Activated naive CD8-positive, alpha-beta T cell treated with anti-CD3 and anti-CD28 coated beads, Interleukin-2, amount 50 U/mL, for 16 hours (primary cell): ENCODE data around the gene SULT1A1.
A peak's percentile ranks its signal among the peaks of the same experiment; 100 is the strongest.
"Not testable (repeated sequence)": the region's sequence is repeated elsewhere in the genome, so short reads cannot be mapped to it uniquely, and the experiment has no call there.

Experiments
- DNase-seq: peaks from one replicate; pipeline ENCODE4 v3.0.0-alpha.2; 2020; ENCODE audit warnings: low read depth, low spot score

The SULT1A1 gene

DNA sequence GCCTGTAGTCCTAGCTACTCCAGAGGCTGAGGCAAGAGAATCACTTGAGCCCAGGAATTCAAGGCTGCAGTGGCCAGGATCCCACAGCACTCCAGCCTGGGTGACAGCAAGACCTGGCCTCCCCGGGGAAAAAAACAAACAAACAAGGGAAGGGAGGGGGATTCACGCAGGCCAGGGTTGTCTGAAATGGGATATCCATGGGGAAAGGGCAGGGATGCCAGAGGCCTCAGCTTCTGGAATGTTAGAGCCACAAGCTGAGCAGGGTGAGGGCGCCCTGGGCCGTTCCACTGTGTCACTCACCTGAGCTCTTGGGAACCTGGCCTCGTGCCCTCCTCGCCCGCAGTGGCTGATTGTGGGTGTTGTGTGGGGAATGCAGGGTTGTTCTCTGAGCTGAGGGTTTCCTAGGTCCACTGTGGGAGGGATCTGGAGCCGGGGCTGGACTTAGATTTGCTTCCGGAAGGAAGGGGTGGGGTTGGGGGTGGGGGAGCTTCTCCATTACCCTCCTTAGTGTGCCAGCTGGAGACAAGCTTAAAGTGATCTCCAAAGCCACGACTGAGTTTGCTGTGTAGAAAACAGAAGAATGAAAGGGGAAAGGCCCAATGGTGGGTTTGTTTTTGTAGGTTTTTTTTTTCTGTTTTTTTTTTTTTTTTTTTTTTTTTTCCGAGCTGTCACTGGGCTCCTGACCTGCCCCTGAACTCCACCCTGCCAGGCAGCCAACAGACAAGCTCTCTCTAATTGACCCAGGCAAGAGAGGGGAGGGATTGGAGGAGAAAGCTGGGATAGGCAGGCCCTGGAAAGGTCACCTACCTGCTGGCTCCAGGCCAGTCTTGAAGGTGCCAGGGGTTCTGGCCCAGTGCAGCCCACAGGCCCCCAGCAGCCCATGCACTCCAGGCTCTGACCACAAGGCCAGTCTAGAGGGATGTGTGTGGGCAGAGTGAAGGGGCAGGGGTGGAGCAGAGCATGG is at the start of gene SULT1A1:
TSS of gene SULT1A1 (minus strand) at position 414 of the 964 bp plus-strand sequence. CDS start 1,189 bp downstream, outside the sequence.
- no peak for DNase-seq

DNA sequence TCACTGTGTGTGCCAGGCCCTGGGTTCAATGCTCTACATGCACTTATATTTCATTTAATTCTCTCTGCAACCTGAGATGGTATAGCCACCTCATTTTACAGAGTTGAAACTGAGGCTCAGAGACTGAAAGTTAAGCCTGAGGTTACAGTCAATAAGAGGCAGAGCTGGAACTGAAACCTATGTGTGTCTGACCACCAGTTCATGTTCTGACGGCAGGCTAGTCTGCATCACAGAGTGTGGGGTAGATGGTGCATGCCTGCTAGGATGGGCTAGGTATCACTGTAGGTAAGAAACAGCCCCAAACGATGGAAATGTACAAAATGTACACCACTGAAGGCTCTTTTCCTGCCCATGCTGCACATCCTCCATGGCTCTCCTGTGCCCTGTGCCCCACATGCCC is 30.1 kb upstream of the SULT1A1 start:
- DNase-seq: not testable (repeated sequence)

DNA sequence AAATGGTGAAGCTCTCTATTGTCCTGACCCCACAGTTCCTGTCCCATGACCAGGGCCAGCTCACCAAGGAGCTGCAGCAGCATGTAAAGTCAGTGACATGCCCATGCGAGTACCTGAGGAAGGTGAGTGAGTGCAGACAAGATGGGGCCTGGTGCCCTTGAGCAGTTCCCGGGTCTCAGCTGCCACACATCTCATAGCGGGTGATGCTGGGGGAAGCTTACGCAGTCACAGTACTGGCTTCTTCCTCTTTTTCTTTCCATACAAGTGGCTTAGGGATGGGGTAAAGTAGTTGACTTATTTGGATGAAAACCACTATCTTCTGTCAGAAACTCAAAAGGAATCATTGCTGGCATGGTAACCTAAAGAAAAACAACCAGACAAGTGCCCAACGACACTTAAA is 28.5 kb upstream of the SULT1A1 start:
- not testable (repeated sequence) for DNase-seq

DNA sequence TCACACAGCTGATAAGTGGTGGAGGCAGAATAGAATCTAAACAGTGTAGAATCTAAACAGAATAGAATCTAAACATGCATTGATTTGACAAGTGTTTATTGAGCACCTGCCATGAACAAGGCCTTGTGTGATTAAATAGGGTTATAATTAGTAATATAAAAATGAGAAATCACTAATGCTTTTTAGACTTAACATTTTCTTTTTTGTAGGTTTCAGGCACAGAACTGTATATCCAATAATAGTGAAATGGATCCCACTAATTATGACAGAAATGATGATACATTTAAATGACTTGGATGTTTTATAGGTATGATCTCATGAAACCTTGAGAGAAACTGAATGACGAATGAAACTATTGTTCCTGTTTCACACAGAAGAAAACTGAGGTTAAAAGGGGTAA is 27.9 kb upstream of the SULT1A1 start, which contains the start of gene NPIPB8:
TSS of gene NPIPB8 (plus strand) at position 301 of the 400 bp plus-strand sequence. CDS start 296 bp downstream, outside the sequence.
- not testable (repeated sequence) for DNase-seq

GRCh38 chr16:28636093-28636823 is 26.4 kb upstream of the SULT1A1 start:
- DNase-seq: not testable (repeated sequence)

DNA sequence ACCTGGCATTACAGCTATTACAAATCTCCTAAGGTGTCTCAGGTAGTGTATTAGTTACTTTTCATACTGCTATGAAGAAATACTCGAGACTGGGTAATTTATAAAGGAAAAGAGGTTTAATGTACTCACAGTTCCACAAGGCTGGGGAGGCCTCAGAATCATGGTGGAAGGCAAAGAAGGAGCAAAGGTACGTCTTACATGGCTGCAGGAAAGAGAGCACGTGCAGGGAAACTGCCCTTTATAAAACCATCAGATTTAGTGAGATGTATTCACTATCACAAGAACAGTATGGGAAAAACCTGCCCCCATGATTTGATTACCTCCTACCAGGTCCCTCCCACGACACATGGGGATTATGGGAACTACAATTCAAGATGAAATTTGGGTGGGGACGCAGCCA is 21.1 kb upstream of the SULT1A1 start:
- not testable (repeated sequence) for DNase-seq

GRCh38 chr16:28623172-28623711 is 13.4 kb upstream of the SULT1A1 start:
- DNase-seq: peak; percentile 52

DNA sequence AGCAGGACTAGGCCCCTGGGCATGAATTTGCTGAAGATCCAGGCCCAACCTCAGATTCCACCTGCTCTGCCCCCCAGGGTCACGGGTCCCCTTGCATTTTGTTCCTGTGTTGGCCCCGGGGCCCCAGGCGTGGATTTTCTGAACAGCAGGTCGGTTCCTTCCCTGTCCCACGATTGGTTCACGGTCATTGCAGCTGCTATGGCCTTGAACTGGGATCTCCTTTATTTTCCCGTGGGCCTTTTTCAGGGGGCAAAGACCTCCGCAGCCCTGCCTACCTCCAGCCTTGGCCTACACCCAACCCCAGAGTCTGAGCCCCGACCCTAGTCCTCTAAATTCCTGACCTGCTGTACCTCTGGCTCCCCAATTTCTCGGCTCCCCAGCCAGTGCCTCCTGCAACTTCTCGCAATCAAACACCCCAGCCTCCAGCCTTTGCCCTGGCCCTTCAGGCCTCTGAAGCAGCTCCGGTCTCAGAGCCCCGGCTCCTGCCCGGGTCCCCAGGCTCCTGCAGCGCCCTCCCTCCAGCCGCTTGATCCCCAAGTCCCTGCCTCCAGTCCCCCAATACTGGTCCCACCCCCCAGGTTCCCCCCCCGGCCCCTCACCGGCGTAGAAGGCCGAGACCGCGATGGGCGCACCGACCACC is 12.8 kb upstream of the SULT1A1 start:
- not testable (repeated sequence) for DNase-seq

DNA sequence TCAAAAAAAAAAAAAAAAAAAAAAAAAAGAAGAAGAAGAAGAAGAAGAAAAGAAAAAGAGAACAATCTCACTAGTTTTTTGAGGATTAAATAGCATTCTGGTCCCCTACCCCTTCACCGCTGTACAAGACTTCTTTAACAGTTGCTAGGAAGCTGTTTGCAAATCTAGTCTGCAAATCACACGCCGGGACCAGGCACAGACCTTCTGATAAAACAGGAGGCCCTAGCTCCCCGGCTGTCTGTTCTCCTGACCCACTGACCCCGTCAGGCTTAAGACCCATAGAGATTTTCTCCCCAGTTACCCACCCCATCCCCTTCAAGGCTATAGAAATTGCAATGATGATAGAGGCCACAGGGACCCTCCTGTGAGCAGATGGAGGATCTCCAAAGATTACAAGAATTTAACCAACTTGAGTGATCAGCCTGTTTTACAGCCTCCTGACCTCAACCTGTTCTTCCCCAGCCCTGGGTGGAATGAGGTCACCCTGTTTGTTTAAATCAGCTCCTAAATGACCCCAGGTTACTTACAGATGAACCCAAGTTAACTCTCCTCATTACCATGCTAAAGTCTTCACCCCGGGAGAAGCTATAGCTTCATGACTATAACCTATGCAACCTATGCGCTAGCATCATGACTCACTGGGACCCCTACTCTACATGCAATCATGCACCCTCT is 11.8 kb upstream of the SULT1A1 start:
- no peak for DNase-seq

DNA sequence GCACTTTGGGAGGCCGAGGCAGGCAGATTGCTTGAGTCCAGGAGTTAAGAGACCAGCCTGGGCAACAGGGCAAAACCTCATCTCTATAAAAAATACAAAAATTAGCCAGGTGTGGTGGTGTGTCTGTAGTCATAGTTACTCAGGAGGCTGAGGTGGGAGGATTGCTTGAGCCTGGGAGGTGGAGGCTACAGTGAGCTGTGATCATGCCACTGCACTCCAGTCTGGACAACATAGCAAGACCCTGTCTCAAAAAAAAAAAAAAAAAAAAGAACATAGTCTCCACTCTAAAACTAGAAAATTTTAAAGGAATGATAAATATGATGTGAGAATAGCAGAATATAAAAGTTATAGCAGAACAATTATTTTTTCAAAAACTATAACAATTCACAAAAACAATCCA is 10.5 kb upstream of the SULT1A1 start:
- DNase-seq: not testable (repeated sequence)

DNA sequence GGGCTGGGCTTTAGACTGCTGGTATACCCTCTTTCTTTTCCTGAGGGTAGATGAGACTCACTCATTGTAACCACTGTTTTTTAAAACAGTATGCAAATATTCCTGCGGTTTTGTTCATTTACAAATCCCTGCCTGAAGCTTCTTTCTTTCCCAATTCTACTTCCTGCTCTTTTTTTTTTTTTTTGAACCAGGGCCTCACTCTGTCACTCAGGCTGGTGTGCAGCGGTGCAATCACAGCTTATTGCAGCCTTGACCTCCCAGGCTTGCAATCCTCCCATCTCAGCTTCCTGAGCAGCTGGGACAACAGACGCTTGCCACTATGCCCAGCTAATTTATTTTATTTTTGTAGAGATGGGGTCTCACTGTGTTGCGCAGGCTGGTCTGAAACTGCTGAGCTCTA is 8.0 kb upstream of the SULT1A1 start:
- no peak for DNase-seq

- DNase-seq: no peak
Measured at GRCh38 chr16:28616636-28617035, 6.8 kb upstream of the SULT1A1 start.

- DNase-seq: not testable (repeated sequence)
Measured at GRCh38 chr16:28616224-28616577, 6.4 kb upstream of the SULT1A1 start.

- not testable (repeated sequence) for DNase-seq
Measured at GRCh38 chr16:28615486-28616223, 5.8 kb upstream of the SULT1A1 start.

- not testable (repeated sequence) for DNase-seq
Measured at GRCh38 chr16:28614561-28614960, 4.7 kb upstream of the SULT1A1 start.

DNA sequence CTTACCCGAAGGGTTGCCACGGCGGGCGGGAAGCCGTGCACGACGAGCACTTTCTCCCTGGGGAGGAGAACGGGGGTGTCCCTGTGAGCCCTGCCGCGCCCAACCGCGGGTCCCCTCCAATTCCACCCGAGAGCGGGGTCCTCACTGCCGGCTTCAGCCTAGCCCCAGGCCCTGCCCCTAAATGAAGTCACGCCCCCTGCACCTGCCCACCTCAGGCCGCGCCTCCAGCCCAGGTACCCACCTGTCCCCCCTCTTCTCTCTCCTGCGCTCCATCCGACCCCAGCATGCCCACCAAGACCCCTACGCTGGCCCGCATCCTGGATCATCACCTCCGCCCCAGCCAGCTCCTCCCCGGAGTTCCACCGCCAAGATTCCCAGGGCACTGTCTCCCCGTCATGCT is 4.1 kb upstream of the SULT1A1 start:
- not testable (repeated sequence) for DNase-seq

GRCh38 chr16:28612359-28613280 is 2.8 kb upstream of the SULT1A1 start:
- not testable (repeated sequence) for DNase-seq

GRCh38 chr16:28610595-28611191 is 849 bp upstream of the SULT1A1 start:
- DNase-seq: no peak
